GM06990 (cell line): ENCODE measurements around the gene PSMG3.
A peak's percentile ranks its signal among the peaks of the same experiment; 100 is the strongest.

Experiments used
- DNase-seq: peaks from one replicate; pipeline ENCODE4 v3.0.0-alpha.2; 2011; ENCODE audit not compliant: insufficient read length; ENCODE audit errors: extremely low read depth
- H3K27me3 ChIP-seq: replicated peaks from 2 replicates; pipeline ENCODE4 v1.6.0; 2011; ENCODE audit warnings: low read length; ENCODE audit not compliant: control insufficient read depth, insufficient read depth
- H3K36me3 ChIP-seq: 2 replicates; pipeline ENCODE4 v1.5.1; 2011; ENCODE audit warnings: low read length; ENCODE audit not compliant: control insufficient read depth, insufficient read depth
- H3K4me3 ChIP-seq: replicated peaks from 2 replicates; pipeline ENCODE4 v1.5.1; 2011; ENCODE audit warnings: low read depth, mild to moderate bottlenecking, control low read depth, low read length
- CTCF ChIP-seq: IDR thresholded peaks from 2 replicates; pipeline ENCODE4 v1.5.1; 2011; ENCODE audit warnings: low read length, control low read depth, mild to moderate bottlenecking, inconsistent platforms; ENCODE audit not compliant: insufficient read depth, poor library complexity, severe bottlenecking

The PSMG3 gene, protein sequence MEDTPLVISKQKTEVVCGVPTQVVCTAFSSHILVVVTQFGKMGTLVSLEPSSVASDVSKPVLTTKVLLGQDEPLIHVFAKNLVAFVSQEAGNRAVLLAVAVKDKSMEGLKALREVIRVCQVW

DNA sequence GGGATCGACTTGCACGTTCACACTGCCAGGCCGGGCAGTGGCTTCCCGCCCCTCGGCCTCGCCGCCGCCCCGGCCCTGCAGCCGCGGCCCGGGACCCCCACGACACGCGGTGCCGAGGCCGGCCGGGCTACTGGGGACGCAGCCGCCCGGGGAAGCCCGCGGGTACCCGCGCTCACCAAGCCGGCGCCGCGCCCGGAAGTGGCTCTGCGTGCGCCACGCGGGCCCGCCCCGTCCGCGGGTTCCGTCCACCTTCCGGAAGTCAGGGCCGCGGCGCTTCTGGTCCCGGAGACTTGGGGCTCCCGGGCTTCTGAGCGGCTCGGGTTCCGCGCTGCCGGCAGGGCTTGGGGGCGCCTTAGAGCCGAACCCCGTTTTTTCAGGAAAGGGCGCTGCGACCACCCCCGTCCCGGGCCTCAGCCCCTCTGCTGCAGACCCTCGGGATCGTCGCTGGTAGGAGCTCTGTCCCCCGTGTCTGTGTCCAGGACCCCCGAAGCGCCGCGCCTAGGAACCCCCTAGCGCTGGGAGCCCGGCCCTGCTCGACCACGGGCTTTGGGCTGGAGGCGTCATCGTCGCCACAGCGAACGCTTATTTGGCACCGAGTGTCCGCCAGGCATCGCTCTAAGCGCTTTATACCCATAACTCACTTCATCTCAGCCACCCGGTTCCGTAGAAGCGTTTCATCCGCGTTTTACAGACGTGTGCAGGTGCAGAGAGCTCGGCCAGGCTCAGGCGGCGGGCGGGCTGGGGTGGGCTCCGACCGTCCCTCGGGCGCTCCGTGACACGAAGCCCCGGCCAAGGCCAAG lies at the start of gene PSMG3:
Gene PSMG3 (minus strand): TSS at position 200 of the 800 bp plus-strand sequence. CDS start 693 bp downstream, outside the sequence.
- peak; percentile 94 for DNase-seq
- H3K36me3 ChIP-seq: peaks cover 7% of the 10 kb centered on the region
- H3K4me3 ChIP-seq: peak within 1 kb of the TSS; percentile 78
- TF ChIP-seq CTCF: peak; percentile 41
- H3K27me3 ChIP-seq: no peaks in the 10 kb centered on the region

DNA sequence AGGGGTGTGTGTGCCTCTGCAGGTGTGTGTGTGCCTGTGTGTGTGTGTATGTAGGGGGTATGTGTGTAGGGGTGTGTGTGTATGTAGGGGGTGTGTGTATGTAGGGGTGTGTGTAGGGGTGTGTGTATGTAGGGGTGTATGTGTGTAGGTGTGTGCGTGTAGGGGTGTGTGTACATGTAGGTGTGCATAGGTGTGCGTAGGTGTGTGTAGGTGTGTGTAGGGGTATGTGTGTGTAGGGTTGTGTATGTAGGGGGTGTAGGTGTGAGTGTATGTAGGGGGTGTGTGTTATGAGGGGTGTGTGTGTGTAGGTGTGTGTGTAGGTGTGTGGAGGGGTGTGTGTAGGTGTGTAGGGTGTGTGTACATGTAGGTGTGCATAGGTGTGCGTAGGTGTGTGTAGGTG lies 48.6 kb upstream of the PSMG3 start:
- H3K36me3 ChIP-seq: no peaks in the 10 kb centered on the region
- TF ChIP-seq CTCF: no peak
- no peak for DNase-seq
- H3K4me3 ChIP-seq: no peak overlapping the region
- H3K27me3 ChIP-seq: no peaks in the 10 kb centered on the region

DNA sequence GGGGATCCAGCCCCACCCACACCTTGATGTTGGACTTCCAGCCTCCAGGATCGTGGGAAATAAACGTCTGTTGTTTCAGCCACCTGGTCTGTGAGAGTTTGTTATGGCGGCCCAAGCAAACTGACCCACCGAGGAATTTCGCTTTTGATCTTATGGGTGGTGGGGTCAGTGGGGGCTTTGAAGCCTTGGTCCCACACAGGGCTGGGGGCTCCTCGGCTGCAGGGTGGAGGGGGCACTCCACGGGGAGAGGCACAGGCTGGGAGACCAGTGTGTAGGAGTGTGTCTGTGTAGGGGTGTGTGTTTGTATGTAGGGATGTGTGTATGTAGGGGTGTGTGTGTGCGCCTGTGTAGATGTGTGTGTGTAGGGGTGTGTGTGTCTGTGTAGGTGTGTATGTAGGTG lies 48.1 kb upstream of the PSMG3 start:
- no peak for DNase-seq
- no peak for TF ChIP-seq CTCF

GRCh38 chr7:1616741-1617140 lies 46.9 kb upstream of the PSMG3 start:
- DNase-seq: no peak
- Histone ChIP-seq H3K27me3 (no peaks in the 10 kb centered on the region), H3K36me3 (no peaks in the 10 kb centered on the region), H3K4me3 (no peak overlapping the region)
- TF ChIP-seq CTCF: no peak

More for the DNA sequence above, 48.1 kb upstream of the PSMG3 start:
- Histone ChIP-seq H3K4me3 (no peak overlapping the region), H3K36me3 (no peaks in the 10 kb centered on the region), H3K27me3 (no peaks in the 10 kb centered on the region)

- no peaks in the 10 kb centered on the region for H3K36me3 ChIP-seq
- H3K4me3 ChIP-seq: no peak overlapping the region
- no peak for DNase-seq
- no peaks in the 10 kb centered on the region; the same call in 1 of the 2 replicates for H3K27me3 ChIP-seq
- TF ChIP-seq CTCF: no peak
Observed at GRCh38 chr7:1611708-1612241, 41.9 kb upstream of the PSMG3 start.
